Left renal pelvis (tissue), 4 donors: Measurements from ENCODE around the gene ENPP3. TPM values are rescaled to one million over a fixed set of nuclear protein-coding genes. Genes with fewer than 3 reads are reported as not detected.

Experiments
- DNase-seq, 4 donors: peaks; one replicate each; pipeline ENCODE4 v3.0.0-alpha.2; 2013; ENCODE audit warnings: low read depth in 4 of 4, low spot score in 3 of 4
- polyA plus RNA-seq, 4 donors: library from polyadenylated mRNA; unstranded; fragments of 120-200 nt; gene quantifications; one replicate each; pipeline ENCODE4 v1.2.1, GENCODE V29; 2013; ENCODE audit not compliant: insufficient read length in 4 of 4

The ENPP3 gene
- polyA plus RNA-seq, 4 donors, result 1.5 to 9.2 (median 8.2) TPM

DNA sequence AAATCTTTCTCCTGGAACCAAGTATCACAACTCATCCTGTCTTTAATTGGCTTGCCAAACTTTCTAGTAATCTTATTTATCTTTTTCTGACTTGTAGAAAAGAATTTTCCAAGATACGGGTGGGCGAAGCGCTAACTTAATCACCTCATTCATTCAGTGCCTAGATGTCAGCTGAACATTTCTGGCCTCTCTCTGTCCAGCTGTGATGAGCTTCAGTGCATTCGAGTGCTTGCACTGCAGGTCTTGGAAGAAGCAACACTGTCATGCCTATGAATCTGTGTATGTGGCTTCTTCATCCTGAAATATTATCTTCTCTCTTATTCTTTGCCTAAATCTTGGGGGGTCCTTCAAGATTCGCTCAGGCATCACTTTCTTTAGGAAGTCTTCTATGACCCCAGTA is 154.4 kb downstream of the ENPP3 start:
- no peak for DNase-seq

DNA sequence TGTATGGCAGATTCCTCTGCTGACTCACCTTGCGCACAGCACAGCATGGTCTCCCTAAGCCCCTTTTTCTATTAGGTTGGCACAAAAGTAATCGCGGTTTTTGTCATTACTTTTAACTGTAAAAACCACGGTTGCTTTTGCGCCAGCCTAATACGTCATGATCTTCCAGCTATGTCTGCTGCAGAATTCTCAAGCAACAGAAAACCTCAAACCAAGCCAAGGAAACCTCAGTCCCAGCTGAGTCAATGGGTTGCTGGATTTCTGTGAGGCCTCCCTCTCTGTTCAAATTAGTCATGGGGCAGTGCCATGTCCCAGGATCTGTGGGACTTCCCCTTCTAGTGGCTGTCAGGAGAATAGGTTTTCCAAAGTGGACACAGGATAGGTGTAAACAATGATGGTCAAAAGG is 155.0 kb downstream of the ENPP3 start:
- DNase-seq, result no peak

DNA sequence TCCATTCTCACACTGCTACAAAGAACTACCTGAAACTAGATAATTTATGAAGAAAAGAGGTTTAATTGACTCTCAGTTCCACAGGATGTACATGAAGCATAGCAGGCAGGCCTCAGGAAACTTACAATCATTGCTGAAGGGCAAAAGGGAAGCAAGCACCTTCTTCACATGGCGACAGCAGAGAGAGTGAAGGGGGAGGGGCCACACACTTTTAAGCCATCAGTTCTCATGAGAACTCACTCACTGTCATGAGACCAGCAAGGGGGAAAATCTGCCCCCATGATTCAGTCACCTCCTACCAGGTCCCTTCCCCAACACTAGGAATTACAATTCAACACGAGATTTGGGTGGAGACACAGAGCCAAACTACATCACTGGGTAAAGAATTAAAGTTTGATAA is 158.3 kb downstream of the ENPP3 start:
- no peak for DNase-seq

Other genes starting within 250 kb of the ENPP3 start
- 1 to 10 TPM in 1 of 4 donors, under 1 TPM in 2, not detected in 1; 0.40 to 3.3 (median 0.98) TPM for gene ARG1, start 64.1 kb upstream of the ENPP3 start, polyA plus RNA-seq
- gene MED23, start 9.1 kb upstream of the ENPP3 start, polyA plus RNA-seq, result 10 to 100 TPM; 39.0 to 58.7 (median 53.5) TPM
- under 1 TPM in 1 of 4 donors, not detected in 3; 0.37 TPM for gene OR2A4, start 64.1 kb downstream of the ENPP3 start, polyA plus RNA-seq
- under 1 TPM in 1 of 4 donors, not detected in 3; 0.37 TPM for gene CTAGE9, start 73.7 kb downstream of the ENPP3 start, polyA plus RNA-seq
- gene ENPP1, start 170.7 kb downstream of the ENPP3 start, polyA plus RNA-seq, result 10 to 100 TPM; 14.5 to 22.5 (median 20.0) TPM